ENCODE results near the gene LPAR5.

Gene LPAR5

GRCh38 chr12:6632026-6632983 is 3.5 kb downstream of the LPAR5 start:
- Histone ChIP-seq H3K27me3 (no peaks in the 10 kb centered on the region), H3K36me3 (no peaks in the 10 kb centered on the region), H3K4me1 (peaks cover 29% of the 10 kb centered on the region), H3K9me3 (no peaks in the 10 kb centered on the region), H3K4me3 (ENCODE audit: low read depth, low read length) (no peak overlapping the region)
- no peak for TF ChIP-seq CTCF (IDR thresholded peaks at IDR 0.05; ENCODE audit: low read depth, low read length)
- peak; percentile 44 for DNase-seq

- TF ChIP-seq CTCF (IDR thresholded peaks at IDR 0.05; ENCODE audit: low read depth, low read length) = no peak
- peaks cover 29% of the 10 kb centered on the region for H3K4me1 ChIP-seq
Observed at GRCh38 chr12:6631549-6631961, 4.2 kb downstream of the LPAR5 start.

GRCh38 chr12:6630736-6631135 is 5.0 kb downstream of the LPAR5 start:
- Histone ChIP-seq H3K4me3 (ENCODE audit: low read depth, low read length) (no peak overlapping the region), H3K27me3 (no peaks in the 10 kb centered on the region), H3K36me3 (no peaks in the 10 kb centered on the region), H3K4me1 (peaks cover 23% of the 10 kb centered on the region), H3K9me3 (no peaks in the 10 kb centered on the region)
- no peak for TF ChIP-seq CTCF (IDR thresholded peaks at IDR 0.05; ENCODE audit: low read depth, low read length)
- peak; percentile 77 for DNase-seq

More at GRCh38 chr12:6631549-6631961, 4.2 kb downstream of the LPAR5 start:
- Histone ChIP-seq H3K9me3 (no peaks in the 10 kb centered on the region), H3K27me3 (no peaks in the 10 kb centered on the region), H3K36me3 (no peaks in the 10 kb centered on the region), H3K4me3 (ENCODE audit: low read depth, low read length) (no peak overlapping the region)
- DNase-seq = no peak

GRCh38 chr12:6627616-6628015 is 8.1 kb downstream of the LPAR5 start:
- Histone ChIP-seq H3K36me3 (no peaks in the 10 kb centered on the region), H3K4me1 (peaks cover 15% of the 10 kb centered on the region), H3K9me3 (no peaks in the 10 kb centered on the region), H3K4me3 (ENCODE audit: low read depth, low read length) (no peak overlapping the region), H3K27me3 (no peaks in the 10 kb centered on the region)
- DNase-seq = no peak
- no peak for TF ChIP-seq CTCF (IDR thresholded peaks at IDR 0.05; ENCODE audit: low read depth, low read length)

- no peak for DNase-seq
Observed at GRCh38 chr12:6626654-6627283, 9.0 kb downstream of the LPAR5 start.

More at GRCh38 chr12:6626654-6627283, 9.0 kb downstream of the LPAR5 start:
- TF ChIP-seq CTCF (IDR thresholded peaks at IDR 0.05; ENCODE audit: low read depth, low read length) = no peak
- H3K4me1 ChIP-seq = peaks cover 8% of the 10 kb centered on the region
- no peaks in the 10 kb centered on the region for H3K27me3 ChIP-seq
- no peaks in the 10 kb centered on the region for H3K9me3 ChIP-seq
- H3K4me3 ChIP-seq (ENCODE audit: low read depth, low read length) = no peak overlapping the region
- H3K36me3 ChIP-seq = no peaks in the 10 kb centered on the region
